VCaP (cell line): ENCODE measurements around the gene IGDCC3.

Experiments
- H3K27ac ChIP-seq: fragments of 450-650 bp; 2 replicates; pipeline ENCODE4 v1.5.1; 2017
- CTCF ChIP-seq: fragments of 450-650 bp; conservative IDR thresholded peaks from 2 replicates; pipeline ENCODE4 v1.5.1; 2017; ENCODE audit warnings: mild to moderate bottlenecking, moderate library complexity

Gene IGDCC3

GRCh38 chr15:65420975-65421359 lies 43.2 kb upstream of the IGDCC3 start:
- no peak for TF ChIP-seq CTCF
- no peak overlapping the region for H3K27ac ChIP-seq

DNA sequence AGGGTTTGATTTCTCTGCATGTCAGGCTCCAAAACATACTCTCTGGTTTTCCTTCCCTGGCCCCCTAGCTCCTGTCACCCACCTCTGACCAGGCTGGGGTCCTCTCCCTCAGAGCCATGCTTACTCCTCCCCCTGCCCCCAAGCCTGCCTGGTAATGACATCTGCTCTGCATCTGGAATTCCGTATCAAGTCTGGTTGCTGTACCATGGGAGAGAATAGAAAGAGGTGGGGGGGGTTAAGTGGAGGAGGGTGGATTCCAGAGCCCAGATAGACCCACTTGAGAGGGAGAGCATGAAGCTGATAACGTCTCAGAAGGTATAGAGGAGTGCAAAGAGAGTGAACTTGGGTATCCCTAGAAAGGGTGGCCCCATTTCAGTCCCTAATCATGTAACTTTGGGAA lies 40.8 kb upstream of the IGDCC3 start:
- no peak for TF ChIP-seq CTCF
- H3K27ac ChIP-seq = no peak overlapping the region

DNA sequence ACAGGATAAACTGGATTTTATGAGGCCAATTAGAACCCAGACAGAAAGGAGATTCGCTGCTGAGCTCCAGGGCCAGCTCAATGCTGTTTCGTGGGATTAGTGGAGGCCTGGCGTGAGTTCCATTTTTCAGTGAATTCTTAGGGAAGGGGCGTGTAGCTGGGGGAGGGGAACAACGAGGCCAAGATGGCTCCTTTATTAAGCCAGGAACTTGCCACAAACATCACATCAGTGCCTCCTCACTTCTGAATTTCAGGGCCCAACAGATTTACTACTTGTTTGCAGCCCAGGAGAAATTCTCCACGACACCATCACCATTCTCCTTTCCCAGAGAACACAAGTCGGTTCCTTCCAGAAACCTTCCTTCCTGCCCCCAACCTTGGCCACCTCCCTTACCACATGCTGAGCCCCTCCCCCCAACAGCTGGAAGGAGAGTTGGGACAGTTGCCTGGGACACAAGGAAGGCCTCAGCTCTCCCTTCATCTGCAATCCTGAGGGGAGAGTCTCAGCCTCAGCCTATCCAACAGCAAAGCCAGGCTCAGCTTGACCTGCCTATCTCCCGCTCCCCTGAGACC lies 39.1 kb upstream of the IGDCC3 start:
- no peak overlapping the region for H3K27ac ChIP-seq
- no peak for TF ChIP-seq CTCF

DNA sequence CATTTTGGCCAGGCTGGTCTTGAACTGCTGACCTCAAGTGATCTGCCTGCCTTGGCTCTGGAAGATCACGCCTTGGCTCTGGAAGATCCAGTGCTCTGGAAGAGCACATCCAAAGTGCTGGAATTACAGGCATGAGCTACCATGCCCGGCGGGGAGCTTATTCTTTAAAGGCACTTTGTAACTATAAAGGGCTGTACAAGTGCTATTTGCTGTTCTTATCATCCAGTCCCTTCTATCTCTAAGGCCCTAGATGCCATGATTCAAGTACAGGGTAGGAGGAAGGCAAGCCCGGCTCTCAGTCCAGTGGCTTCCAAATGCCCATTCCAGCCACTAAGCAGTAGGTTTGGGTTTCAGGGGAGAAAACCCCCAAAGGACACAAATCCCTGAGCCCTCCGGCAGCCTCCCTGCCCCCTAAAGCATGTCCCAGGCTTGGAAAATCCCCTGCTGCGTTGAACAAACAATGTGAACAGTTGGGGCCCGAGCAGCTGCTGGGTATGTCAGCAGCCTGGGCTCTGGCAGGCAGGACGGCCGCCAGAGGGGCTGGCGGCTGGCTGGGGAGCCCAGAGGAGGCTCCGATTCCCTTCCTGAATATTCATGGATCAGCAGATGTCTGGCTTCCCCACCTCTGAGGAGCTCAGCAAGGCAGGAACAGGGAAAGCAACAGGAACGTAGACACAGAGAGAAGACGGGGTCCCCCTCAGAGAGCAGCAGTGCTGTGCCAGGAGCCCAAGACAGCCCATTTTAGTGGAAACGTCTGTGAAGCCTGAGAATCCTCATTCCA lies 37.2 kb upstream of the IGDCC3 start:
- no peak for TF ChIP-seq CTCF
- H3K27ac ChIP-seq = no peak overlapping the region

DNA sequence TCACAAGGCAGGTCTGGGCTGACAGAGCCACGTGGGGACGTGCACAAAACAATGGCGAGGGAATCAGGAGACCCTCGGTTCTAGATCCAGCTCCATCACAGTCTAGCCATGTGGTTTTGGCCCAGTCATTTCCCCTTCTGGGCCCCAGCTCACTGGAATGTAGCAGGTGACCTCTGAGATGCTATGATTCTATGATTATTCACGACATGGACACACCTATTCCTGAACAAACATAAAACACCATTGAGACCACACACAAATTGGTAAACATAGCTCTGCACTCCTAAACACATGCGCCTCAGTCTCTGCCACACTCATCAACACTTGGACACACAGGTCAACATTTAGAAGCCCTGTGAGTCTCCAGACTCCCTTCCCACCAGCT lies 36.0 kb upstream of the IGDCC3 start:
- H3K27ac ChIP-seq = no peak overlapping the region
- TF ChIP-seq CTCF = no peak

DNA sequence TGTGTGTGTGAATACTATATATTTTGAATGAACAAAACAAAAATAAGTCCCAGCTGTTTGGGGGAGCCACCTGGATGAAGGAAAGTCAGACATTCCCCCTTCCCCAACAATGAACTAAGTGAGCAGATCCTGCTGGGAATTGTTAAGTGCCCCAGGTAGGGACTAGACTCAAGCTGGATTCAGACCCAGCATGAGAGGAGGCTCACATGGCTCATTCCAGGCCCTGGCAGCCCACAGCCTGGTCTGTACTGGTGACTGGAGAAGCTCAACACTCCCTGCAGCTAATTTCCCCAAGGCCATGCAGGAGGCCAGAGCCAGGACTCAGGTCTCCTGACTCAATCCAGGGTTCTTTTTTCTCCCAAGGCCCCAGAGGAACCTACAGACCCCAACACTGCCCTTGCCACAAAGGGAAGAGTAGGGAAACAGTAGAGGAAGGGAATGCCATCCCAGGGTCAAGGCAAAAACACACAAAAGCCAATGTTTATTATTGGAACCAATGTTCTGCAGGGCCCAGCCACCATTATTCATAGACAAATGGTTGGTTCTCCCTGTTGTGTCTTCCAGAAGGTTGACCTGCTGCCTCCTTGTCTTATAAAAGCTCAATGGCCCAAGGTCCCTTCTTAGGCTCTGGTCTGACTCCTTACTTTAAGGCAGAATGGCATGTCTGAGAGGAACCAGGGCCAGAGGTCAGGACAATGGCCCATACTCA lies 35.4 kb upstream of the IGDCC3 start:
- no peak overlapping the region for H3K27ac ChIP-seq
- no peak for TF ChIP-seq CTCF

DNA sequence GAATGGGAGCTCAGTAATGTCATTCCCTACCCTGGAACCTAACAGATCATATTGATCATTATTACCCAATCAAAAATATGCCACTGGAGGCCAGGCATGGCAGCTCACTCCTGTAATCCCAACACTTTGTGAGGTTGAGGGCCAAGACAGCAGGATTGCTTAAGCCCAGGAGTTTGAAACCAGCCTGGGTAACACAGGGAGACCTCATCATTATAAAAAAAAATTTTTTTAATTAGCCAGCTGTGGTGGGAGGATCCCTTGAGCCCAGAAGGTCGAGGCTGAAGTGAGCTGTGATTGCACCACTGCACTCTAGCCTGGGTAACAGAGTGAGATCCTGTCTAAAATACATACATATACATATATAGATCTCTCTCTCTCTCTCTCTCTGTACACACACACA lies 34.8 kb upstream of the IGDCC3 start:
- no peak for TF ChIP-seq CTCF
- no peak overlapping the region for H3K27ac ChIP-seq
